Stomach smooth muscle (tissue), 2 donors: ENCODE results near the gene CRYAA.

ENCODE experiments used
- H3K27ac ChIP-seq: one replicate; pipeline ENCODE4 v1.7.0; 2013; ENCODE audit warnings: mild to moderate bottlenecking, low read length, inconsistent platforms
- H3K27me3 ChIP-seq, 2 donors: one replicate each; pipeline ENCODE4 v1.7.0; 2013; ENCODE audit warnings: low read length in 2 of 2; ENCODE audit not compliant: insufficient read depth in 2 of 2, control insufficient read depth in 1 of 2
- H3K36me3 ChIP-seq, 2 donors: one replicate each; pipeline ENCODE4 v1.7.0; 2013; ENCODE audit warnings: low read length in 2 of 2; ENCODE audit not compliant: control insufficient read depth in 2 of 2, insufficient read depth in 2 of 2
- H3K4me1 ChIP-seq: one replicate; pipeline ENCODE4 v1.7.0; 2013; ENCODE audit warnings: low read length; ENCODE audit not compliant: control insufficient read depth, insufficient read depth
- H3K4me3 ChIP-seq, 2 donors: one replicate each; pipeline ENCODE4 v1.7.0; 2013; ENCODE audit warnings: low read length in 2 of 2
- H3K9ac ChIP-seq, 2 donors: one replicate each; pipeline ENCODE4 v1.7.0; 2013; ENCODE audit warnings: low read length in 2 of 2, mild to moderate bottlenecking in 1 of 2
- H3K9me3 ChIP-seq, 2 donors: one replicate each; pipeline ENCODE4 v1.7.0; 2013; ENCODE audit warnings: low read length in 2 of 2; ENCODE audit not compliant: control insufficient read depth in 2 of 2
- donor health status: healthy.
- donor health status: Pancreatic carcinoma.

CRYAA gene

GRCh38 chr21:43192501-43193081 is 23.8 kb downstream of the CRYAA start:
- Histone ChIP-seq H3K4me3 (no peak overlapping the region), H3K27ac (no peak overlapping the region), H3K9me3 (no peaks in the 10 kb centered on the region), H3K36me3 (no peaks in the 10 kb centered on the region), H3K9ac (no peak overlapping the region), H3K27me3 (peaks cover 8 to 13% of the 10 kb centered on the region in 2 donors), H3K4me1 (no peaks in the 10 kb centered on the region)

- Histone ChIP-seq H3K9ac (no peak overlapping the region), H3K4me1 (no peaks in the 10 kb centered on the region), H3K4me3 (no peak overlapping the region), H3K9me3 (no peaks in the 10 kb centered on the region), H3K27ac (no peak overlapping the region), H3K27me3 (peaks cover 8 to 13% of the 10 kb centered on the region in 2 donors), H3K36me3 (no peaks in the 10 kb centered on the region)
Measured at GRCh38 chr21:43193088-43193650, 24.4 kb downstream of the CRYAA start.

GRCh38 chr21:43193651-43194302 is 25.0 kb downstream of the CRYAA start:
- Histone ChIP-seq H3K27ac (no peak overlapping the region), H3K9ac (no peak overlapping the region), H3K4me3 (no peak overlapping the region), H3K27me3 (peaks cover 8 to 13% of the 10 kb centered on the region in 2 donors), H3K36me3 (no peaks in the 10 kb centered on the region), H3K9me3 (no peaks in the 10 kb centered on the region), H3K4me1 (no peaks in the 10 kb centered on the region)

GRCh38 chr21:43194303-43195120 is 25.7 kb downstream of the CRYAA start:
- H3K27ac ChIP-seq, result no peak overlapping the region
- H3K9me3 ChIP-seq, result no peaks in the 10 kb centered on the region
- H3K36me3 ChIP-seq, result no peaks in the 10 kb centered on the region
- no peak overlapping the region for H3K9ac ChIP-seq
- H3K4me3 ChIP-seq, result no peak overlapping the region
- H3K27me3 ChIP-seq, result peaks cover 8 to 13% of the 10 kb centered on the region in 2 donors
- no peaks in the 10 kb centered on the region for H3K4me1 ChIP-seq

- no peaks in the 10 kb centered on the region for H3K36me3 ChIP-seq
- no peak overlapping the region for H3K4me3 ChIP-seq
- H3K9ac ChIP-seq, result no peak overlapping the region
- no peaks in the 10 kb centered on the region for H3K4me1 ChIP-seq
- H3K9me3 ChIP-seq, result no peaks in the 10 kb centered on the region
- no peak overlapping the region for H3K27ac ChIP-seq
- H3K27me3 ChIP-seq, result peaks cover 8 to 13% of the 10 kb centered on the region in 2 donors
Measured at GRCh38 chr21:43195121-43196021, 26.6 kb downstream of the CRYAA start.

GRCh38 chr21:43196826-43197225 is 28.0 kb downstream of the CRYAA start:
- Histone ChIP-seq H3K36me3 (no peaks in the 10 kb centered on the region), H3K4me1 (no peaks in the 10 kb centered on the region), H3K9ac (no peak overlapping the region), H3K9me3 (peaks cover 6 to 7% of the 10 kb centered on the region in 2 donors), H3K27ac (no peak overlapping the region), H3K4me3 (no peak overlapping the region), H3K27me3 (peaks cover 8 to 13% of the 10 kb centered on the region in 2 donors)

GRCh38 chr21:43198376-43198775 is 29.6 kb downstream of the CRYAA start:
- H3K9me3 ChIP-seq, result peaks cover 7 to 12% of the 10 kb centered on the region in 2 donors
- H3K27me3 ChIP-seq, result peaks cover 5 to 13% of the 10 kb centered on the region in 2 donors
- H3K9ac ChIP-seq, result no peak overlapping the region
- H3K27ac ChIP-seq, result no peak overlapping the region
- no peaks in the 10 kb centered on the region for H3K4me1 ChIP-seq
- H3K4me3 ChIP-seq, result no peak overlapping the region
- H3K36me3 ChIP-seq, result no peaks in the 10 kb centered on the region

GRCh38 chr21:43201491-43201890 is 32.7 kb downstream of the CRYAA start:
- Histone ChIP-seq H3K27ac (no peak overlapping the region), H3K9ac (no peak overlapping the region), H3K4me1 (no peaks in the 10 kb centered on the region), H3K36me3 (no peaks in the 10 kb centered on the region), H3K9me3 (peaks cover 7 to 13% of the 10 kb centered on the region in 2 donors), H3K27me3 (no peaks in the 10 kb centered on the region), H3K4me3 (no peak overlapping the region)

GRCh38 chr21:43203591-43203990 is 34.8 kb downstream of the CRYAA start:
- H3K27me3 ChIP-seq, result peaks cover 0 to 8% of the 10 kb centered on the region in 2 donors
- no peak overlapping the region for H3K4me3 ChIP-seq
- peaks cover 7 to 13% of the 10 kb centered on the region in 2 donors for H3K9me3 ChIP-seq
- no peak overlapping the region for H3K9ac ChIP-seq
- H3K4me1 ChIP-seq, result no peaks in the 10 kb centered on the region
- no peak overlapping the region for H3K27ac ChIP-seq
- H3K36me3 ChIP-seq, result no peaks in the 10 kb centered on the region

- peaks cover 3 to 9% of the 10 kb centered on the region in 2 donors for H3K27me3 ChIP-seq
- no peaks in the 10 kb centered on the region for H3K4me1 ChIP-seq
- H3K4me3 ChIP-seq, result no peak overlapping the region
- no peak overlapping the region for H3K27ac ChIP-seq
- H3K9me3 ChIP-seq, result peaks cover 7 to 13% of the 10 kb centered on the region in 2 donors
- no peak overlapping the region for H3K9ac ChIP-seq
- no peaks in the 10 kb centered on the region for H3K36me3 ChIP-seq
Measured at GRCh38 chr21:43204638-43205037, 35.8 kb downstream of the CRYAA start.
